GM21367 (cell line): ENCODE data around the gene SCCPDH.

Source experiments
- ATAC-seq: cut with Tn5 transposase; IDR thresholded peaks from one replicate; pipeline ENCODE4 v1.9.1; 2021; ENCODE audit not compliant: unreplicated experiment

The SCCPDH gene

GRCh38 chr1:246782120-246782900, 58.1 kb downstream of the SCCPDH start:
- peak; percentile 65 for ATAC-seq

- peak; percentile 50 for ATAC-seq
Observed at GRCh38 chr1:246784621-246785493, 60.6 kb downstream of the SCCPDH start.

DNA sequence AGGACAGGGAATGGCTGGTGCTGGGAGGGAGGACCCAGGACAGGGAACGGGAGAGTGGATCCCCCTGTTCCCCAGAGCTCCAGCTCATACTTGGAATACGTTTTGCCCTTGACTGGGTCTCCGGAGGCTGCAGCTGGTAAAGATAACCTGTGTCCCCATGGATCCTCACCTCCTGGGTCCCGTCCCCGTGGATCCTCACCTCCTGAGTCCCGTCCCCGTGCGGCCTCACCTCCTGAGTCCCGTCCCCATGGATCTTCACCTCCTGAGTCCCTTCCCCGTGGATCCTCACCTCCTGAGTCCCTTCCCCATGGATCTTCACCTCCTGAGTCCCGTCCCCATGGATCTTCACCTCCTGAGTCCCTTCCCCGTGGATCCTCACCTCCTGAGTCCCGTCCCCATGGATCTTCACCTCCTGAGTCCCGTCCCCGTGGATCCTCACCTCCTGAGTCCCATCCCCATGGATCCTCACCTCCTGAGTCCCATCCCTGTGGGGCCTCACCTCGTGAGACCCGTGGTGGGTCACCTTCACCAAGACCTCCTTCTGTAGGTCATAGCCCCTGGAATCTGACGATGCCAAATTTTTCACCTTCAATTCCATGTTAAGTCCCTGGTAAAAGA, 61.4 kb downstream of the SCCPDH start:
- no peak for ATAC-seq

DNA sequence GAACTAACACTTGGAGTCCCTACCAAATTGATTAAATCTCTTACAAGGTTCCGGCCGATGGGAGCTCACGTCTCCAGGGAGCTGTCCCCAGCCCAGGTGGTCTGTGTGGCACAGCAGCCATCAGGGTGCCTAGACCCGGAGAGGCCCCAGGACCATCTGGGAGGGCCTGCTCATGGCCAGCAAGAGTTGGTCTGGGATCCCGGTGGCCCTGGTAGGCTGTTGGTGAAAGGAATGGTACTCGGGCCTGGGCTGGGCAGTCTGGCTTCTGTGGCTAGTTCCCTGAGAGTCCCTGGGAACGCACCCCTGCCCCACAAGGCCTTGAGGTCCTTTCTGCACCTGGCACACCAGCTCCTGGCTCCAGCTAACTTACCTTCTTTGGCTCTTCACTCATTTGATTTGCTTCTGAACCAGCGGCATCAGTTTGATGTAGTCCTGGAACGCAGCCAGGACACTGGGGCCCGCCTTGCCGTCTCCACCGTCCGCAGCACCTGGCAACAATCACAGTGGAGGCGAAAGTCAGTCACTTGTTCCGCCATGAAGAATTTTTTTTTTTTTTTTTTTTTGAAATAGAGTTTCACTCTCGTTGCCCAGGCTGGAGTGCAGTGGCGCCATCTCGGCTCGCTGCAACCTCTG, 62.5 kb downstream of the SCCPDH start:
- ATAC-seq: no peak

DNA sequence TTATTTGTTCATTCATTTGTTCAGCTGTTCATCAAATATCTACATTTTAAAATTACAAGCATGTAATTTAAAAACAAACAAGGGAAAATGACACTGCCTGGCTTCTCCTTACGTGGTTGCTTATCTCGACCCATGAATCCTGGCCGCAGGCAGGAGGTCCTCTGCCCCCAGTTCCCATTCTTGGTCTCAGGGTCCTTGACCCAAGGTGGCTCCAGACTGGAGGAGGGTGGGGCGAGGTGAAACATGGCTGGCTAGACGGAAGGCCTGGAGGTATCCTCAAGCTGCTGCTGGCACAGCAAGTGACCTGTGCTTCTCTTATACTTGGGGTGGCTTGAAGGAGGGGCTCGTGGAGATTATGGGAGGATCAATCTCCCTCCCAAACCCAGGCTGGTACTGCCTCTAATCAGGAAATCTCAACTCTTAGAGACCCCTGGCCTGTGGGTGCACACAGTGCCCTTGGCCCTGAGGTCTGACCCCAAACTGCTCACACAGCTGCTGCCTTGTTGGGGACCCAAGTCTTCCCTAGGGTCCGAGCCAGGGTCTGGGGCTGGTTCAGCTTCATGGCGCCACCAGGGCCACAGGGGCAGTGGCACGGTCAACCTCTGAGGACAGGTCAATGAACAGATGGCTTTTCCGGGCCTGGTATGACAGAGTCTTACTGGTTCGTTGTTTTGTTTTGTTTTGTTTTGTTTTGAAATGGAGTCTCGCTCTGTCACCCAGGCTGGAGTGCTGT, 63.7 kb downstream of the SCCPDH start:
- no peak for ATAC-seq

GRCh38 chr1:246788895-246789338, 64.7 kb downstream of the SCCPDH start:
- no peak for ATAC-seq

DNA sequence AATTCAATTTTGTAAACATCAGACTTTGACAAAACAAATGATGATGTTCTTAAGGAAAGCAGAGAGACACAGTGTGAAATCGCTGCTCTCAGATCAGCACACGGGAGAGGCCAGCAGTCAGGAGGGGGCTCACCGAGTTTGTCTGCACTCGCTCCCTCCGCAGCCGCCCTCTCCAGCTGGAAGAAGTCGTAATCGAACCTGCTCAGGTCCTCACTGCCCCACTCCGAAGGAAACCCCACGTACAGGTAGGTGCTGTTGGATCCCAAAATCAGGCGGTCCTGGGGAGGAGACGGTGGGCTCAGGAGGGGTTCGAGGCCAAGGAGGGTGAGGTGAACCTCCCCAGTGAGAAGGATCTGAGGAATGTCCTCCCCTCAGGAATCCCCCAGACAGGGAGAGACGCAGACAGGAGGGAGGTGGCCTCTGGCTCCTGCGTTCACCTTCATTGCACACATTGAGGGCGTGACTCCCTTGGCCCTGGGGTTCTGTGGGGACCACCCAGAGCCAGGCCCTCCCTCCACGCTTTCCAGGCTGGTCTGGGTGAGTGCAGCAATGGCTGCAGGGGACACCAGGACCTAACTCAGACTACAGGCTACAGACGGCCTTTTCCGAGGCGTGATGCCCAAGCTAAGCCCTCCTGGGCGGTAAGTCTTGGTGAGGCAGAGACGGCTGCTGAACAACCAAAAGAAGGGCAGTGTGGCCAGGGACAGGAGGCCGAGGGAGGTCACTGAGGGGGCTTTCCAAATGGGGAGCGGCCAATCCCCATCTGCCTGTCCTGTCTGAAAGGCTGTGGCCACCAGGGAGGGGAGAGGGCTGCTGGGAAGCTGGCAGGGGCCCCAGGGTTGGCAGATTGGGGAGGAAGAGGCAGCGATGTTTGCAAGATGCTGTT, 65.5 kb downstream of the SCCPDH start:
- no peak for ATAC-seq

DNA sequence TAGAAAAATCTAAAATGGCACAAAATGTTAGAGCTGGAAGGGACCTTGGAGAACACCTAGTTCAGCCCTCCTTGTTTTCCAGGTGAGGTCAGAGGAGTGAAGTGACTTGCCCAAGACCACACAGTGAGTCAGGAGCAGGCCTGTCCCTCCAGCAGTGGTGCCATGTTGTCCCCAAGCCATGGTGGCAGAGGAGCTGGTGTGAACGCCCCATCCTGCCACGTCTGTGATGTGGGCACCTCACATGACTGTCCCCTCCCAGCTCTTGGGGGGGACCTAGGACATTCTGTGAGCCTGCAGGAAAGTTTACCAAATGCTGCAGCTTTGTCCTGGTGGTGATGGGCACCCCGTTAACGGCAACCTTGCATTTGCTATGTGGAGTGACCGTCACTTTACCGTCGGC, 66.2 kb downstream of the SCCPDH start:
- ATAC-seq: no peak

DNA sequence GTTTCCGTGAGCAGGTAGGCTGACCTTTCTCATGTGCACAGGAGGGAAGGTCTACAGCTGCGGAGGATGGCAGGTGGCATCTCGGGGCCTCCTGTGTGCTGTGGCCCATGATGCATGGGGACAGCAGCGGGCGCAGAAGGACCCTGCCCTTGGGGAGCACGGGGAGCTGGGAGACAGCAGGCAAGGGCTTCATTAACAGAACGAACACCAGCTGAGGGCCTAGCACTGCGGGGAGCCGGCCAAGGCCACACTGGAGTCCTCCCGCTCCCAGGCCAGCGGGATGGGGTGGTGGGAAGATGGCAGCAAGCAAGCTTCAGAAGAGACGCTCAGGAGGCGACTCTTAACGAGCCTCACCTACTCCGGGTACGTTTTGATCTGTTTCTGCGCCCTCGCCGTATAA, 66.6 kb downstream of the SCCPDH start:
- no peak for ATAC-seq

GRCh38 chr1:246791303-246791918, 67.2 kb downstream of the SCCPDH start:
- no peak for ATAC-seq

- no peak for ATAC-seq
Observed at GRCh38 chr1:246792603-246793002, 68.4 kb downstream of the SCCPDH start.

DNA sequence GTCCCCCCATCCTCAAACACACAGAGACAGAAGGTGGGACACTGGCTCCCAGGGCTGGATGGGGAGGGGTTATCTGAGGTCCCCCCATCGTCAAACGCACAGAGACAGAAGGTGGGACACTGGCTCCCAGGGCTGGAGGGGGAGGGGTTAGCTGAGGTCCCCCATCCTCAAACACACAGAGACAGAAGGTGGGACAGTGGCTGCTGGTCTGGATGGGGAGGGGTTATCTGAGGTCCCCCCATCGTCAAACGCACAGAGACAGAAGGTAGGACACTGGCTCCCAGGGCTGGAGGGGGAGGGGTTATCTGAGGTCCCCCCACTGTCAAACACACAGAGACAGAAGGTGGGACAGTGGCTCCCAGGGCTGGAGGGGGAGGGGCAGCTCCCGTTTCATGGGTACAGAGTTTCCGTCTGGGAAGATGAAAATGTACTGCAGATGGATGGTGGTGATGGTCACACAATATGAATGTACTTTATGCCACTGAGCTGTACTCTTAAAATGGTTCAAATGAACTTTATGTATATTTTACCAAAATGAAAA, 69.2 kb downstream of the SCCPDH start:
- ATAC-seq: no peak

GRCh38 chr1:246794048-246794827, 70.0 kb downstream of the SCCPDH start:
- no peak for ATAC-seq

GRCh38 chr1:246794828-246795671, 70.8 kb downstream of the SCCPDH start:
- no peak for ATAC-seq

GRCh38 chr1:246795906-246796694, 71.9 kb downstream of the SCCPDH start:
- ATAC-seq: no peak

DNA sequence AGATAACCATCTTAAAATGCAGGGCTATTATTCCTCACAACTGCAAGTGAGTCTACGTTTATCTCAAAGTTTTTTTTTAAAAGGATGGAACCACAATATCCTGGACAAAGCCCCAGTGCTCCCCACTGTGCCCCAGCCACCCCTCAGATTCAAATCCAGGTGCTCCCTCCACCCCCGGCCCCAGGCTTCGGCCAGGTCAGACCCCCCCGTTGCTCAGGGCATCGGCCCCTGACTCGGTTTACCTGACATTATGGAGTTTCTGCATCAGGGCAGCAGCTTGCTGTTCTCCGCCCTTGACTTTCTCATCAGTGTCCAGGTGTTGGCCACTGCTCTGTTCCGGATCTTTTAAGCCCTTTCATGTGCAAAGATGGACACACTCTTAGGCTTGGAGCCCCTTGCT, 72.9 kb downstream of the SCCPDH start:
- ATAC-seq: no peak
